HG03103 (cell line): Measurements from ENCODE around the gene ARMH3.

Experiments used
- ATAC-seq: cut with Tn5 transposase; IDR thresholded peaks from one replicate; pipeline ENCODE4 v1.9.1; 2021; ENCODE audit warnings: low read depth; ENCODE audit not compliant: unreplicated experiment

The ARMH3 gene

GRCh38 chr10:101875068-101875688 is 180.8 kb downstream of the ARMH3 start:
- no peak for ATAC-seq

- ATAC-seq: no peak
Measured at GRCh38 chr10:101874252-101874651, 181.7 kb downstream of the ARMH3 start.

- ATAC-seq: no peak
Measured at GRCh38 chr10:101867931-101868330, 188.0 kb downstream of the ARMH3 start.

- ATAC-seq: no peak
Measured at GRCh38 chr10:101859530-101859929, 196.4 kb downstream of the ARMH3 start.

- ATAC-seq: peak; percentile 70
Measured at GRCh38 chr10:101858723-101859500, 197.1 kb downstream of the ARMH3 start.

GRCh38 chr10:101857802-101858476 is 198.0 kb downstream of the ARMH3 start:
- ATAC-seq: no peak

GRCh38 chr10:101856626-101857025 is 199.3 kb downstream of the ARMH3 start:
- no peak for ATAC-seq

- no peak for ATAC-seq
Measured at GRCh38 chr10:101851411-101852116, 204.4 kb downstream of the ARMH3 start.

- ATAC-seq: no peak
Measured at GRCh38 chr10:101850749-101851148, 205.2 kb downstream of the ARMH3 start.

GRCh38 chr10:101848894-101849351 is 207.1 kb downstream of the ARMH3 start:
- no peak for ATAC-seq

GRCh38 chr10:101848408-101848807 is 207.6 kb downstream of the ARMH3 start:
- no peak for ATAC-seq

GRCh38 chr10:101845893-101846292 is 210.1 kb downstream of the ARMH3 start:
- ATAC-seq: no peak

GRCh38 chr10:101843032-101844021 is 212.6 kb downstream of the ARMH3 start, which contains the start of gene KCNIP2:
Gene KCNIP2 (minus strand): TSS chr10:101843800. CDS start chr10:101843568, 232 bp downstream.
- ATAC-seq: no peak

- ATAC-seq: no peak
Measured at GRCh38 chr10:101841826-101842225, 214.1 kb downstream of the ARMH3 start.

GRCh38 chr10:101840741-101841453 is 215.1 kb downstream of the ARMH3 start:
- no peak for ATAC-seq

- ATAC-seq: no peak
Measured at GRCh38 chr10:101840102-101840684, 215.8 kb downstream of the ARMH3 start.

GRCh38 chr10:101839416-101840063 is 216.4 kb downstream of the ARMH3 start:
- ATAC-seq: no peak

- ATAC-seq: no peak
Measured at GRCh38 chr10:101839002-101839401, 217.0 kb downstream of the ARMH3 start.
